Thyroid gland (tissue), 4 donors: ENCODE results near the gene TGFB1I1.

ENCODE experiments used
- POLR2A ChIP-seq, 2 donors: fragments of 450-650 bp; IDR thresholded peaks; one replicate each; pipeline ENCODE4 v1.6.1; 2017; ENCODE audit warnings: antibody characterized with exemption in 2 of 2, mild to moderate bottlenecking in 2 of 2, moderate library complexity in 1 of 2
- TF ChIP-seq, protein P1 (sequence below), 6 experiments: fragments of 200-600 bp in 3 of 6; fragments of 450-650 bp in 3 of 6; sonication (generic) in 3 of 6; IDR thresholded peaks; one replicate each; pipeline ENCODE4 v1.5.1; 2016 to 2019; ENCODE audit warnings: antibody characterized with exemption in 6 of 6, mild to moderate bottlenecking in 2 of 6, inconsistent platforms in 1 of 6, moderate library complexity in 1 of 6

DNA sequence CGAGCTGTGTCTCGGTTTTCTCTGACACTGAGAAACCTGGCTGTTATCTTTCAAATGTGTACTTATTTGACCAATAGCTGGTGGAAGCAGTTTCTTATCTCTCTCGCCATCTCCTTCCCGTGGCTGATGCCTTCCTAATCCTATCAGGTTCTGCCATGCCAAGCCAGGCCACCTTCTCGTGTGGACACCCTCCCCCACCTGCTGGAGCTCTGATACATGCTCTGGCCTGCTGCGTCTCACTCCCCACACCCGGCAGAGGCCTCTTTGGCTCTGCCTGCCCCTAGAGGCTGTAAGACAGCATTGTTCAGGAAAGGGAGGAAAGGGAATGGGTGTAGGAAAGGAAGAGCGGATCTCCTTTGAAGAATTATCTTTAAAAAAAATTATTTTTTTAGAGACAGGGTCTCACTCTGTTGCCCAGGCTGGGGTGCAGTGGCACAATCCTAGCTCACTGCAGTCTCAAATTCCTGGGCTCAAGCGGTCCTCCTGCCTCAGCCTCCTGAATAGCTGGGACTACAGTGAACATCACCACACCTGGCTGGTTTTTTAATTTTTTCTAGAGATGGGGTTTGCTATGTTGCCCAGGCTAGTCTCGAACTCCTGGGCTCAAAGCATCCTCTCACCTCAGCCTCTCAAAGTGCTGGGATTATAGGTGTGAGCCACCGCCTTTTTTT lies 20.1 kb upstream of the TGFB1I1 start:
- TF ChIP-seq, protein P1, sequence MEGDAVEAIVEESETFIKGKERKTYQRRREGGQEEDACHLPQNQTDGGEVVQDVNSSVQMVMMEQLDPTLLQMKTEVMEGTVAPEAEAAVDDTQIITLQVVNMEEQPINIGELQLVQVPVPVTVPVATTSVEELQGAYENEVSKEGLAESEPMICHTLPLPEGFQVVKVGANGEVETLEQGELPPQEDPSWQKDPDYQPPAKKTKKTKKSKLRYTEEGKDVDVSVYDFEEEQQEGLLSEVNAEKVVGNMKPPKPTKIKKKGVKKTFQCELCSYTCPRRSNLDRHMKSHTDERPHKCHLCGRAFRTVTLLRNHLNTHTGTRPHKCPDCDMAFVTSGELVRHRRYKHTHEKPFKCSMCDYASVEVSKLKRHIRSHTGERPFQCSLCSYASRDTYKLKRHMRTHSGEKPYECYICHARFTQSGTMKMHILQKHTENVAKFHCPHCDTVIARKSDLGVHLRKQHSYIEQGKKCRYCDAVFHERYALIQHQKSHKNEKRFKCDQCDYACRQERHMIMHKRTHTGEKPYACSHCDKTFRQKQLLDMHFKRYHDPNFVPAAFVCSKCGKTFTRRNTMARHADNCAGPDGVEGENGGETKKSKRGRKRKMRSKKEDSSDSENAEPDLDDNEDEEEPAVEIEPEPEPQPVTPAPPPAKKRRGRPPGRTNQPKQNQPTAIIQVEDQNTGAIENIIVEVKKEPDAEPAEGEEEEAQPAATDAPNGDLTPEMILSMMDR (IDR thresholded peaks at IDR 0.05) = peak in 4 of 6 experiments; percentile 29 to 58 (median 48)
- no peak for TF ChIP-seq POLR2A (IDR thresholded peaks at IDR 0.05)
